Peyer's patch (tissue), 4 donors: ENCODE data around the gene MYOZ3.

ENCODE experiments used
- POLR2A ChIP-seq, 2 donors: fragments of 450-650 bp; IDR thresholded peaks; one replicate each; pipeline ENCODE4 v1.5.1; 2017; ENCODE audit warnings: antibody characterized with exemption in 2 of 2, mild to moderate bottlenecking in 2 of 2, moderate library complexity in 2 of 2
- TF ChIP-seq, protein P1 (sequence below), 6 experiments: fragments of 450-650 bp in 4 of 6; fragments of 200-600 bp in 2 of 6; sonication (generic) in 1 of 6; IDR thresholded peaks; one replicate each; pipeline ENCODE4 v1.5.1; 2017 to 2019; ENCODE audit warnings: antibody characterized with exemption in 6 of 6, mild to moderate bottlenecking in 3 of 6, moderate library complexity in 1 of 6

DNA sequence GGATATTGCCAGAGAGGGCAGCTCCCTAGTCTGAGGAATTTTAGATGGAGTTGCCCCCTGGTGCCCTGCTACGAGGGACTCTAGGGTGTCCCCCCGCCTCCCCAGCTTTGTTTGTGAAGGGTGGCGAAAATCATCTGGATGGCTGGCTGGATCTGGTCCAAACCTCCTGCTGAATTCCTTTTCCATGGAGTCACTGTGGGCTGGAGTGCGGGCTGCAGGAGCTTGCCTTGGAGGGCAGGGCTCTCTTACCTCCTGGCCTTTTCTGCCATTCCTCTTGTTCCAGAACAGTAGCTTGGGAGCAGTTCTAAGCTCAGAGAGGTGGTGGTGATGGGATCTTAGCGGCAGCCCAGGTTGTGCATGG is 18.5 kb upstream of the MYOZ3 start:
- no peak for TF ChIP-seq POLR2A (IDR thresholded peaks at IDR 0.05)
- TF ChIP-seq, protein P1, sequence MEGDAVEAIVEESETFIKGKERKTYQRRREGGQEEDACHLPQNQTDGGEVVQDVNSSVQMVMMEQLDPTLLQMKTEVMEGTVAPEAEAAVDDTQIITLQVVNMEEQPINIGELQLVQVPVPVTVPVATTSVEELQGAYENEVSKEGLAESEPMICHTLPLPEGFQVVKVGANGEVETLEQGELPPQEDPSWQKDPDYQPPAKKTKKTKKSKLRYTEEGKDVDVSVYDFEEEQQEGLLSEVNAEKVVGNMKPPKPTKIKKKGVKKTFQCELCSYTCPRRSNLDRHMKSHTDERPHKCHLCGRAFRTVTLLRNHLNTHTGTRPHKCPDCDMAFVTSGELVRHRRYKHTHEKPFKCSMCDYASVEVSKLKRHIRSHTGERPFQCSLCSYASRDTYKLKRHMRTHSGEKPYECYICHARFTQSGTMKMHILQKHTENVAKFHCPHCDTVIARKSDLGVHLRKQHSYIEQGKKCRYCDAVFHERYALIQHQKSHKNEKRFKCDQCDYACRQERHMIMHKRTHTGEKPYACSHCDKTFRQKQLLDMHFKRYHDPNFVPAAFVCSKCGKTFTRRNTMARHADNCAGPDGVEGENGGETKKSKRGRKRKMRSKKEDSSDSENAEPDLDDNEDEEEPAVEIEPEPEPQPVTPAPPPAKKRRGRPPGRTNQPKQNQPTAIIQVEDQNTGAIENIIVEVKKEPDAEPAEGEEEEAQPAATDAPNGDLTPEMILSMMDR (IDR thresholded peaks at IDR 0.05): no peak
